GM06990 (cell line): ENCODE data around the gene CEP72.
"Not testable (repeated sequence)": the region's sequence is repeated elsewhere in the genome, so short reads cannot be mapped to it uniquely, and the experiment has no call there.

ENCODE experiments used
- DNase-seq: peaks from one replicate; pipeline ENCODE4 v3.0.0-alpha.2; 2011; ENCODE audit not compliant: insufficient read length; ENCODE audit errors: extremely low read depth
- H3K27me3 ChIP-seq: replicated peaks from 2 replicates; pipeline ENCODE4 v1.6.0; 2011; ENCODE audit warnings: low read length; ENCODE audit not compliant: control insufficient read depth, insufficient read depth
- H3K36me3 ChIP-seq: 2 replicates; pipeline ENCODE4 v1.5.1; 2011; ENCODE audit warnings: low read length; ENCODE audit not compliant: control insufficient read depth, insufficient read depth
- H3K4me3 ChIP-seq: replicated peaks from 2 replicates; pipeline ENCODE4 v1.5.1; 2011; ENCODE audit warnings: low read depth, mild to moderate bottlenecking, control low read depth, low read length
- TF ChIP-seq, protein P1 (sequence below): IDR thresholded peaks from 2 replicates; pipeline ENCODE4 v1.5.1; 2011; ENCODE audit warnings: low read length, control low read depth, mild to moderate bottlenecking, inconsistent platforms; ENCODE audit not compliant: insufficient read depth, poor library complexity, severe bottlenecking

The CEP72 gene

DNA sequence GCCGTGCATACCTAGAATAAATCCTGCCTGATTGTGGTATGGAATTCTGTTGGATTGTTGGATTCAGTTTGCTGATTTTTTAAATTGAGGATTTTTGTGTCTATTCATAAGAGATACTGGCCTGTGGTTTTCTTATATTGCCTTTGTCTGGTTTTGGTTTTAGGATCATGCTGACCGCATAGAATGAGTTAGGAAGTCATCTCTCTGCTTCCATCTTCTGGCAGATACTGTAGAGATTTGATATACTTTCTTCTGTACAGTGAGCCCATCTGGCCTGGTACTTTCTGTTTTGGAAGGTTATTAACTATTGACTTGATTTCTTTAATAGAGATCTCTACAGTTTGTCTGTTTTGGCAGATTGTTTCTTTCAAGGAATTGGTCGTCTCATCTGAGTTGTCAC, 14.7 kb downstream of the CEP72 start:
- DNase-seq: no peak
- Histone ChIP-seq H3K27me3 (no peaks in the 10 kb centered on the region), H3K36me3 (peaks cover 6% of the 10 kb centered on the region), H3K4me3 (no peak overlapping the region)
- TF ChIP-seq, protein P1, sequence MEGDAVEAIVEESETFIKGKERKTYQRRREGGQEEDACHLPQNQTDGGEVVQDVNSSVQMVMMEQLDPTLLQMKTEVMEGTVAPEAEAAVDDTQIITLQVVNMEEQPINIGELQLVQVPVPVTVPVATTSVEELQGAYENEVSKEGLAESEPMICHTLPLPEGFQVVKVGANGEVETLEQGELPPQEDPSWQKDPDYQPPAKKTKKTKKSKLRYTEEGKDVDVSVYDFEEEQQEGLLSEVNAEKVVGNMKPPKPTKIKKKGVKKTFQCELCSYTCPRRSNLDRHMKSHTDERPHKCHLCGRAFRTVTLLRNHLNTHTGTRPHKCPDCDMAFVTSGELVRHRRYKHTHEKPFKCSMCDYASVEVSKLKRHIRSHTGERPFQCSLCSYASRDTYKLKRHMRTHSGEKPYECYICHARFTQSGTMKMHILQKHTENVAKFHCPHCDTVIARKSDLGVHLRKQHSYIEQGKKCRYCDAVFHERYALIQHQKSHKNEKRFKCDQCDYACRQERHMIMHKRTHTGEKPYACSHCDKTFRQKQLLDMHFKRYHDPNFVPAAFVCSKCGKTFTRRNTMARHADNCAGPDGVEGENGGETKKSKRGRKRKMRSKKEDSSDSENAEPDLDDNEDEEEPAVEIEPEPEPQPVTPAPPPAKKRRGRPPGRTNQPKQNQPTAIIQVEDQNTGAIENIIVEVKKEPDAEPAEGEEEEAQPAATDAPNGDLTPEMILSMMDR: no peak

DNA sequence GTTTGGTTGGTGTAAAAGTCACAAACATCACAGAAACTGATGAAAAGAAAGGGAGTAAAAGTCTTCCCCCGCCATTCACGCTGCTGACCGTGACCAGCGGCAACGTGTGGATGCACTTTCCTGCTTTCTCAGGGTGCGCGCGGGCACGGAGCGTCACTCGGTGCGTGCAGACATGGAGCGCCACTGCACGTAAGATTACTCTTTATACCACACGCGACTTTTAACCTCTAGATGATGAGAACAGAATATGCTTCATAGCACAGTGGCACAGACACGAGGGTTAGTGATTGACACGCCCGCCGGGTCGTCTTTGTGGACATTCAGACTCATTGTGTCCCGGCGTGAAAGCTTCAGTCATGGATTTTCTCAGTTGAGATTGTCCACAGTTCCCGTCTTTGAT, 15.7 kb downstream of the CEP72 start:
- Histone ChIP-seq H3K27me3 (no peaks in the 10 kb centered on the region), H3K36me3 (peaks cover 3% of the 10 kb centered on the region), H3K4me3 (no peak overlapping the region)
- TF ChIP-seq, protein P1: no peak
- no peak for DNase-seq

DNA sequence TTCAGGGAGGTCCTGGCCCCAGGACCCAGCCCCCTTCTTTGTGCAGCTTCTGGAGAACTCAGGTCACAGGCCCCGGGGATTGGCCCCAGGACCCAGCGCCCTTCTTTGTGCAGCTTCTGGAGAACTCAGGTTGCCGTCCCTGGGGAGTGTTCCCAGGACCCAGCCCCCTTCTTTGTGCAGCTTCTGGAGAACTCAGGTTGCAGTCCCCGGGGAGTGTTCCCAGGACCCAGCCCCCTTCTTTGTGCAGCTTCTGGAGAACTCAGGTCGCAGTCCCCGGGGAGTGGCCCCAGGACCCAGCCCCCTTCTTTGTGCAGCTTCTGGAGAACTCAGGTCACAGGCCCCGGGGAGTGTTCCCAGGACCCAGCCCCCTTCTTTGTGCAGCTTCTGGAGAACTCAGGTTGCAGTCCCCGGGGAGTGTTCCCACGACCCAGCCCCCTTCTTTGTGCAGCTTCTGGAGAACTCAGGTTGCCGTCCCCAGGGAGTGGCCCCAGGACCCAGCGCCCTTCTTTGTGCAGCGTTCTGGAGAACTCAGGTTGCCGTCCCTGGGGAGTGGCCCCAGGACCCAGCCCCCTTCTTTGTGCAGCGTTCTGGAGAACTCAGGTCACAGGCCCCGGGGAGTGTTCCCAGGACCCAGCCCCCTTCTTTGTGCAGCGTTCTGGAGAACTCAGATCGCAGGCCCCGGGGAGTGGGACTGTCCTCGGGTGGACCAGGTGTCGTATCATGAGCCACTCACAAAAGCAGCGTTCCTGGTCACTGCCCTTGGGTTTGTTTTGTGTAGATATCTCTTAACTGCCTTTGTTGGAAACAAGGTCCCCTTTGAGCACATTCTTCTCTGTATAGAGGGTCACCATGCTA, 16.4 kb downstream of the CEP72 start:
- DNase-seq, H3K36me3 ChIP-seq, H3K4me3 ChIP-seq, H3K27me3 ChIP-seq: not testable (repeated sequence)

DNA sequence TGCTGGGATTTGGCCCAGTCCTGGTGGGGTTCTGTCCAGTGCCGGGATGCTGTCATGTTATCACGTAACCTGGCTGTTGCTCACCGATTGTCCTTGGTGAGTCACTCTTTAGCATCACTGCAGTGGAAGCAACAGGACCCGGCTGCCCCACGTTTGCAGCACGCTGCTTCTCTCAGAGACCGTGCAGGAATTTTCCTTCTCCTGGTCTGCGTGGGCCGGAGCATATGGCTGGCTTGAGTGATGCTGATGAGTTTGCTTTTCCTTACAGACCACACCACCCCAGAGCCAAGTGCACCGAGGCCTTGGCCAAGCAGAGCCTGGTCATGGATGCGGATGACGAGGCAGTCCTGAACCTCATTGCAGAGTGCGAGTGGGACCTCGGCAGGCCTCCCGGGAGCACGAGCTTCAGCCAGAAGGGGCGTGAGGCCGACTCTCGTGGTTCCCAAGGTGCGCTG, 21.4 kb downstream of the CEP72 start:
- TF ChIP-seq, protein P1: no peak
- peaks cover 18% of the 10 kb centered on the region for H3K36me3 ChIP-seq
- H3K27me3 ChIP-seq: no peaks in the 10 kb centered on the region
- no peak for DNase-seq
- H3K4me3 ChIP-seq: no peak overlapping the region

DNA sequence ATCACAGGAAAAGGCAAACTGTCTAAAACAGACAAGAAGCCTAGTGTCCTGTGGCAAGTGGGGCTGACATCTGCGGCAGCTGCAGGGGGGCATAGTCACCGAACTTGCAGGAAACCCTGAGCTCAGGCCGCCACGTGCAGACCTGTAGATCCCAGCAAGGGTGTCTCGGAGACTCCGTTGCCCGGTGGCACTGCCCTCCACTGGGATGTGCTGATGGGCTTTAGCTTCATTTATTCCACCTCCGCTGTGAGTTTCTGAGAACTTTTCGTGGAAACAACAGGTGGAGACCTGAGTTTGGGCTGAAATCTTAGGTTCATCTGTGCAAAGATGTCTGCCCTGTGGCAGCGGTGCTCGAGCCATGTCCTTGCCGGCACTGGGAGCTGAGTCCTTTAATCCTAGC, 22.1 kb downstream of the CEP72 start:
- DNase-seq: no peak
- TF ChIP-seq, protein P1: no peak
- Histone ChIP-seq H3K27me3 (no peaks in the 10 kb centered on the region), H3K36me3 (peaks cover 20% of the 10 kb centered on the region), H3K4me3 (no peak overlapping the region)

DNA sequence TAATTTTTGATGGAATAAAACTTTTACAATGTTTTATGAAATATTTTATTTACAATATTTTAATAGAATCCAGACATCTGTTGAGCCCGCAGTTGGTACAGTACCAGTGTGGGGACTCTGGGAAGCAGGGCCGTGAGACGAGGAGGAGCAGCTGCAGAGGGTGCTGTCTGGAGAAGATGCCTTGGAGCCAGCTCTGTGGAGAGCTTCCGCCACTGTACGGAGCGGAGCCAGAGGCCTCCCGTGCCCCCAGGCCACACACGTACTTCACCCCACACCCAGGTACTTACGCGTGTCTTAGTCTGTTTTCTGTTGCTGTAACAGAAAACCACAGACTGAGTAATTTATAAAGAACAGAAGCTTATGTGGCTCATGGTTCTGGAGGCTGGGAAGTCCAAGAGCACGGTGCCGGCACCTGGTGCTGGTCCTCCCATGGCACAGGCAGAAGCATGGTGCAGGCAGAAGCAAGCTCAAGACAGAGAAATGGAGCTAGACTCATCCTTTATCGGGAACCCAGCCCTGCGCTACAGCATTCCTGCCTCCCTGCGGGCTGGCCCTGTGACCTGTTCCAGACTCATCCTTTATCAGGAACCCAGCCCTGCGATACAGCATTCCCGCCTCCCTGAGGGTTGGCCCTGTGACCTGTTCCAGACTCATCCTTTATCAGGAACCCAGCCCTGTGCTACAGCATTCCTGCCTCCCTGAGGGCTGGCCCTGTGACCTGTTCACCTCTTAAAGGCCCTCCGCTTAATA, 23.3 kb downstream of the CEP72 start:
- Histone ChIP-seq H3K36me3 (peaks cover 24% of the 10 kb centered on the region), H3K4me3 (no peak overlapping the region), H3K27me3 (no peaks in the 10 kb centered on the region)
- TF ChIP-seq, protein P1: no peak
- no peak for DNase-seq
